Tibial nerve (tissue), 4 donors: ENCODE results near the gene PRKAR1B.
A peak's percentile ranks its signal among the peaks of the same experiment; 100 is the strongest.

Source experiments
- CTCF ChIP-seq, 5 experiments: fragments of 200-600 bp in 3 of 5; fragments of 450-650 bp in 2 of 5; sonication (generic) in 3 of 5; IDR thresholded peaks; one replicate each; pipeline ENCODE4 v1.5.1; 2016 to 2019; ENCODE audit warnings: antibody characterized with exemption in 5 of 5, mild to moderate bottlenecking in 3 of 5, moderate library complexity in 2 of 5
- EP300 ChIP-seq, 2 donors: sonication (generic); formaldehyde crosslinking; IDR thresholded peaks; one replicate each; pipeline ENCODE4 v1.6.1; 2017; ENCODE audit warnings: antibody characterized with exemption in 2 of 2, mild to moderate bottlenecking in 1 of 2
- POLR2A ChIP-seq, 2 donors: fragments of 450-650 bp; IDR thresholded peaks; one replicate each; pipeline ENCODE4 v1.6.1; 2017; ENCODE audit warnings: antibody characterized with exemption in 2 of 2, mild to moderate bottlenecking in 2 of 2, moderate library complexity in 2 of 2

GRCh38 chr7:503575-504111, 223.4 kb downstream of the PRKAR1B start:
- no peak for TF ChIP-seq CTCF (IDR thresholded peaks at IDR 0.05)
- no peak for TF ChIP-seq POLR2A (IDR thresholded peaks at IDR 0.05)
- TF ChIP-seq EP300 (IDR thresholded peaks at IDR 0.05): peak in 1 of 2 donors; percentile 15
